Heart left ventricle (tissue), 13 donors: ENCODE data around the gene LINGO1.

ENCODE experiments used
- CTCF ChIP-seq, 12 donors: fragments of 200-600 bp; sonication (generic) in 4 of 12; IDR thresholded peaks; one replicate each; pipeline versions ENCODE4 v1.5.0 to v1.8.0; 2018 to 2022; ENCODE audit warnings: antibody characterized with exemption in 12 of 12, mild to moderate bottlenecking in 5 of 12
- POLR2A ChIP-seq, 2 donors: fragments of 450-650 bp; IDR thresholded peaks; one replicate each; pipeline ENCODE4 v1.6.1; 2017; ENCODE audit warnings: antibody characterized with exemption in 2 of 2, mild to moderate bottlenecking in 2 of 2, moderate library complexity in 2 of 2
- donor health status: ischemic (EF 13 %, LVEDD 7.1; RV severe dilation, severe dysfunction).
- donor health status: DM: no; HTN: yes; CAD: no.
- donor health status: DM: no; HTN: no; CAD: no.
- donor health status: ischemic (EF 25% LVEDD 6.9; RV normal size, moderate dysfunction).
- donor health status: ischemic (EF 25% LVEDD 5.7; RV mildly dilated, moderate dysfunction).
- donor health status: ischemic (EF 35%, LVEDD 5.7; RV mildly dilated, moderate dysfunction).
- donor health status: nonischemic (EF 11% LVEDD 7.7; RV severe dilation, severe dysfunction).
- donor health status: DM: yes; HTN: yes; CAD: no.
- donor health status: PGD.
- donor health status: ischemic (EF 29% LVEDD 5.4; RV normal size, mild dysfunction).
- donor health status: nonischemic (EF 23%, LVEDD 6.1; RV moderate dilation, normal function).

- TF ChIP-seq POLR2A (IDR thresholded peaks at IDR 0.05), result no peak
- TF ChIP-seq CTCF (IDR thresholded peaks at IDR 0.05), result no peak
Observed at GRCh38 chr15:77581896-77582569, 50.7 kb downstream of the LINGO1 start.
